GM12892 (cell line): ENCODE results near the gene TLE7.

ENCODE experiments used
- POLR2A ChIP-seq: IDR thresholded peaks from 2 replicates; pipeline ENCODE4 v1.6.1; 2011; ENCODE audit warnings: low read depth, low read length, control low read depth
- POLR2AphosphoS5 ChIP-seq: IDR thresholded peaks from 2 replicates; pipeline ENCODE4 v1.6.1; 2011; ENCODE audit warnings: low read depth, low read length, control low read depth
- TAF1 ChIP-seq: IDR thresholded peaks from 2 replicates; pipeline ENCODE4 v1.6.1; 2011; ENCODE audit warnings: low read depth, mild to moderate bottlenecking, control low read depth, low read length, borderline replicate concordance

- TF ChIP-seq POLR2A, result no peak
- no peak for TF ChIP-seq TAF1
- no peak for TF ChIP-seq POLR2AphosphoS5
Observed at GRCh38 chr16:71399801-71400563, 41.9 kb downstream of the TLE7 start.
